OCI-LY7 (cell line): ENCODE measurements around the gene CFAP298. TPM values are rescaled to one million over a fixed set of nuclear protein-coding genes. Genes with fewer than 3 reads are reported as not detected.

ENCODE experiments used
- BruUV-seq: library from RNA; stranded (reverse); fragments of 400-500 nt; replicated peaks from 2 replicates; lab custom pipeline; 2021; lab: Mats Ljungman, UMichigan
- CTCF ChIA-PET: fragments of 300-600 bp; sonication (Branson Sonifier 250); formaldehyde crosslinking; loops from one replicate; lab custom pipeline; 2022; ENCODE audit warnings: antibody characterized with exemption; ENCODE audit not compliant: unreplicated experiment; lab: Charles Lee
- POLR2A ChIA-PET: fragments of 300-600 bp; sonication (Branson Sonifier 250); formaldehyde crosslinking; loops from one replicate; lab custom pipeline; 2022; ENCODE audit warnings: antibody characterized with exemption; lab: Charles Lee
- DNase-seq: peaks from one replicate; pipeline ENCODE4 v3.0.0-alpha.2; 2015; ENCODE audit warnings: low spot score
- H2AFZ ChIP-seq: fragments of 200-600 bp; sonication (generic), shearing (Covaris generic); 2 replicates; pipeline ENCODE4 v1.6.1; 2014; ENCODE audit warnings: mild to moderate bottlenecking, antibody characterized with exemption, low read length, moderate library complexity
- H3K27ac ChIP-seq: fragments of 200-600 bp; sonication (generic); 2 replicates; pipeline ENCODE4 v1.5.1; 2014; ENCODE audit warnings: mixed run types, low read depth, mild to moderate bottlenecking, moderate library complexity, low read length, inconsistent platforms; ENCODE audit not compliant: poor library complexity, severe bottlenecking
- H3K36me3 ChIP-seq: fragments of 200-600 bp; sonication (generic); 2 replicates; pipeline ENCODE4 v1.6.1; 2014; ENCODE audit warnings: mild to moderate bottlenecking, antibody characterized with exemption, low read length, moderate library complexity, mixed read lengths; ENCODE audit not compliant: insufficient read depth
- H3K4me1 ChIP-seq: fragments of 200-600 bp; sonication (generic); 2 replicates; pipeline ENCODE4 v1.5.1; 2014; ENCODE audit warnings: mild to moderate bottlenecking, low read length; ENCODE audit not compliant: insufficient read depth, poor library complexity, severe bottlenecking
- H3K4me2 ChIP-seq: fragments of 200-600 bp; sonication (generic); 2 replicates; pipeline ENCODE4 v1.6.1; 2014; ENCODE audit warnings: mild to moderate bottlenecking, low read length
- H3K4me3 ChIP-seq: fragments of 200-600 bp; sonication (generic); 2 replicates; pipeline ENCODE4 v1.5.1; 2014; ENCODE audit warnings: mild to moderate bottlenecking, low read depth, low read length; ENCODE audit not compliant: poor library complexity, severe bottlenecking
- H3K79me2 ChIP-seq: fragments of 200-600 bp; sonication (generic); 2 replicates; pipeline ENCODE4 v1.6.1; 2016; ENCODE audit warnings: low read depth, mild to moderate bottlenecking, low read length, moderate library complexity, mixed read lengths; ENCODE audit not compliant: insufficient read depth
- H3K9me2 ChIP-seq: fragments of 200-600 bp; sonication (generic); 2 replicates; pipeline ENCODE4 v1.6.1; 2016; ENCODE audit warnings: mild to moderate bottlenecking, low read length, mixed read lengths; ENCODE audit not compliant: insufficient read depth
- H3K9me3 ChIP-seq: fragments of 200-600 bp; sonication (generic); 2 replicates; pipeline ENCODE4 v1.6.1; 2014; ENCODE audit warnings: mild to moderate bottlenecking, mixed run types, low read length, mixed read lengths
- H4K20me1 ChIP-seq: fragments of 200-600 bp; sonication (generic); 2 replicates; pipeline ENCODE4 v1.6.1; 2014; ENCODE audit warnings: mild to moderate bottlenecking, antibody characterized with exemption, low read length, moderate library complexity, mixed read lengths; ENCODE audit not compliant: insufficient read depth
- CTCF ChIP-seq: fragments of 200-600 bp; sonication (generic); conservative IDR thresholded peaks from 2 replicates; pipeline ENCODE4 v1.5.1; 2014; ENCODE audit warnings: mild to moderate bottlenecking, antibody characterized with exemption, low read length, moderate library complexity, mixed read lengths
- EZH2phosphoT487 ChIP-seq: fragments of 200-600 bp; sonication (generic); IDR thresholded peaks from 2 replicates; pipeline ENCODE4 v1.6.1; 2018; ENCODE audit warnings: low read depth, borderline replicate concordance, mild to moderate bottlenecking, mixed run types, antibody characterized with exemption, low read length, moderate library complexity, mixed read lengths
- intact Hi-C: fragments of 100-400 bp; cut with micrococcal nuclease; formaldehyde crosslinking; loops from one replicate; pipeline ENCODE4 v1.10.0; 2022; ENCODE audit not compliant: unreplicated experiment
- total RNA-seq, 2 experiments: library from RNA; depleted of rRNA in 1 of 2; stranded (reverse); fragments of >200 nt in 1 of 2; shearing (Covaris generic) in 1 of 2; gene quantifications; 2 replicates each; pipeline ENCODE4 v1.2.3, GENCODE V29; 2014 to 2022

CFAP298 gene
- total RNA-seq, 2 experiments from 2014 or later = 43.6 to 64.2 TPM

GRCh38 chr21:32603131-32603530 lies 9.0 kb downstream of the CFAP298 start:
- Histone ChIP-seq H3K36me3 (peaks cover 94% of the 10 kb centered on the region), H3K4me2 (no peak overlapping the region), H3K9me3 (no peaks in the 10 kb centered on the region), H3K27ac (no peak overlapping the region), H3K4me3 (no peak overlapping the region), H3K9me2 (no peaks in the 10 kb centered on the region), H2AFZ (no peak overlapping the region), H3K4me1 (peaks cover 11% of the 10 kb centered on the region), H3K79me2 (no peaks in the 10 kb centered on the region), H4K20me1 (no peaks in the 10 kb centered on the region; the same call in 1 of the 2 replicates)
- TF ChIP-seq EZH2phosphoT487 (no peak), CTCF (no peak)
- intact Hi-C loops = loop anchor here (10.0 kb wide), 1 partner anchor 818 kb away; no protein-coding TSS in a partner anchor
- POLR2A ChIA-PET = interaction anchor here (1.0 kb wide), 1 partner anchor 9 kb away, joined by 3 read pairs; the partner anchor contains the start of gene CFAP298
- CTCF ChIA-PET = no interaction called here
- no TSS peak for BruUV-seq
- DNase-seq = no peak

GRCh38 chr21:32602099-32602498 lies 10.1 kb downstream of the CFAP298 start:
- H3K4me1 ChIP-seq = peaks cover 11% of the 10 kb centered on the region
- no peaks in the 10 kb centered on the region for H3K9me3 ChIP-seq
- no peaks in the 10 kb centered on the region for H3K9me2 ChIP-seq
- POLR2A ChIA-PET = interaction anchor here (0.6 kb wide), 2 partner anchors 26 to 243 kb away, joined by 3 to 4 read pairs; no protein-coding TSS in a partner anchor
- no peak overlapping the region for H2AFZ ChIP-seq
- no peaks in the 10 kb centered on the region for H3K79me2 ChIP-seq
- TF ChIP-seq CTCF = no peak
- TF ChIP-seq EZH2phosphoT487 = no peak
- H3K27ac ChIP-seq = no peak overlapping the region
- BruUV-seq = no TSS peak
- H3K4me2 ChIP-seq = no peak overlapping the region
- no peak for DNase-seq
- CTCF ChIA-PET = no interaction called here
- intact Hi-C loops = loop anchor here (10.0 kb wide), 1 partner anchor 817 kb away; no protein-coding TSS in a partner anchor
- peaks cover 93% of the 10 kb centered on the region for H3K36me3 ChIP-seq
- H3K4me3 ChIP-seq = no peak overlapping the region
- H4K20me1 ChIP-seq = no peaks in the 10 kb centered on the region; the same call in 1 of the 2 replicates

GRCh38 chr21:32599526-32599925 lies 12.7 kb downstream of the CFAP298 start:
- H2AFZ ChIP-seq = no peak overlapping the region
- no peak overlapping the region for H3K4me3 ChIP-seq
- TF ChIP-seq CTCF (no peak), EZH2phosphoT487 (no peak)
- no peaks in the 10 kb centered on the region for H3K79me2 ChIP-seq
- peaks cover 11% of the 10 kb centered on the region for H3K4me1 ChIP-seq
- H3K4me2 ChIP-seq = peak overlapping the region; percentile 20; the same call in 1 of the 2 replicates
- peaks cover 71% of the 10 kb centered on the region for H3K36me3 ChIP-seq
- no TSS peak for BruUV-seq
- intact Hi-C loops = no loop called here
- no peaks in the 10 kb centered on the region; the same call in 1 of the 2 replicates for H4K20me1 ChIP-seq
- DNase-seq = peak; percentile 40
- peak overlapping the region; percentile 12 for H3K27ac ChIP-seq
- no peaks in the 10 kb centered on the region for H3K9me3 ChIP-seq
- ChIA-PET CTCF (no interaction called here), POLR2A (interaction anchor here (1.2 to 1.4 kb wide), 2 partner anchors 9 to 13 kb away, joined by 3 read pairs; no protein-coding TSS in a partner anchor)
- no peaks in the 10 kb centered on the region for H3K9me2 ChIP-seq
